Transverse colon (tissue), 4 donors: ENCODE data around the gene NRF1. TPM values are rescaled to one million over a fixed set of nuclear protein-coding genes. Genes with fewer than 3 reads are reported as not detected.

Source experiments
- DNase-seq: peaks from one replicate; pipeline ENCODE4 v3.0.0-alpha.2; 2019
- H3K27ac ChIP-seq, 4 donors: fragments of 200-600 bp; sonication (generic); 2 replicates each; pipeline ENCODE4 v1.5.1; 2016 to 2018; ENCODE audit warnings: inconsistent platforms in 4 of 4
- H3K27me3 ChIP-seq: fragments of 200-600 bp; sonication (generic); 2 replicates; pipeline ENCODE4 v1.5.1; 2017; ENCODE audit warnings: inconsistent platforms
- H3K36me3 ChIP-seq, 4 donors: fragments of 200-600 bp; sonication (generic); 2 replicates each; pipeline ENCODE4 v1.5.1; 2017 to 2019; ENCODE audit warnings: inconsistent platforms in 4 of 4
- H3K4me1 ChIP-seq, 4 donors: fragments of 200-600 bp; sonication (generic); 2 replicates each; pipeline ENCODE4 v1.5.1; 2017 to 2020; ENCODE audit warnings: inconsistent platforms in 4 of 4
- H3K4me3 ChIP-seq, 4 donors: fragments of 200-600 bp; sonication (generic); 1 replicate in 1 of 4; 2 replicates in 3 of 4; pipeline versions ENCODE4 v1.5.1 to v1.6.1; 2017 to 2019; ENCODE audit warnings: inconsistent platforms in 4 of 4
- H3K9me3 ChIP-seq, 2 donors: fragments of 200-600 bp; sonication (generic); 2 replicates each; pipeline ENCODE4 v1.5.1; 2017 to 2019; ENCODE audit warnings: inconsistent platforms in 2 of 2
- CTCF ChIP-seq, 5 experiments: fragments of 200-600 bp in 3 of 5; fragments of 450-650 bp in 2 of 5; sonication (generic) in 3 of 5; IDR thresholded peaks; 1 replicate in 2 of 5; 2 replicates in 3 of 5; pipeline ENCODE4 v1.5.1; 2016 to 2017; ENCODE audit warnings: antibody characterized with exemption in 5 of 5, inconsistent platforms in 3 of 5, mild to moderate bottlenecking in 2 of 5, moderate library complexity in 1 of 5
- EP300 ChIP-seq: sonication (generic); formaldehyde crosslinking; IDR thresholded peaks from one replicate; pipeline ENCODE4 v1.6.1; 2017; ENCODE audit warnings: antibody characterized with exemption, low read depth
- POLR2A ChIP-seq: fragments of 450-650 bp; IDR thresholded peaks from one replicate; pipeline ENCODE4 v1.6.1; 2016; ENCODE audit warnings: antibody characterized with exemption, mild to moderate bottlenecking, moderate library complexity
- POLR2AphosphoS5 ChIP-seq, 3 donors: sonication (generic); formaldehyde crosslinking; IDR thresholded peaks; one replicate each; pipeline ENCODE4 v1.6.1; 2016; ENCODE audit warnings: antibody characterized with exemption in 3 of 3
- WGBS, 2 donors: methylation state at CpG; one replicate each; pipeline ENCODE4 v1.1.5; 2018; ENCODE audit warnings: low coverage in 1 of 2; 5-methylcytosine and 5-hydroxymethylcytosine counted together
- in situ Hi-C, 4 donors: fragments of 200-750 bp; cut with MboI; loops; one replicate each; pipeline versions ENCODE4 v1.15.0 to v1.15.1; 2017; ENCODE audit warnings: low sequenced_read_pairs in 3 of 4, low pct_ligation_motif_present in 1 of 4, low pct_unique_long_range_greater_than_20kb in 1 of 4
- intact Hi-C: fragments of 100-400 bp; cut with DNase I; formaldehyde crosslinking; loops from one replicate; pipeline ENCODE4 v1.15.1; 2023; ENCODE audit warnings: low total_unique reads
- total RNA-seq, 4 donors: library from RNA; depleted of rRNA; stranded (reverse); fragments of >200 nt; gene quantifications; one replicate each; pipeline ENCODE4 v1.1.0, GENCODE V29; 2016

The NRF1 gene
- total RNA-seq, 4 donors from 2014 or later, result 11.6 to 21.5 (median 15.3) TPM

GRCh38 chr7:129772646-129773280 is 161.2 kb downstream of the NRF1 start:
- Histone ChIP-seq H3K27me3 (peaks cover 17% of the 10 kb centered on the region), H3K4me1 (no peaks in the 10 kb centered on the region), H3K9me3 (no peaks in the 10 kb centered on the region), H3K4me3 (no peak overlapping the region), H3K27ac (no peak overlapping the region), H3K36me3 (no peaks in the 10 kb centered on the region)
- intact Hi-C loops, result no loop called here
- no peak for TF ChIP-seq POLR2A
- TF ChIP-seq CTCF (IDR thresholded peaks at IDR 0.05), result no peak
- no peak for TF ChIP-seq EP300
- no peak for TF ChIP-seq POLR2AphosphoS5 (IDR thresholded peaks at IDR 0.05)
- WGBS, 2 donors, result 81% methylated on average over 13 of the region's 15 CpGs; no CpG with 5 or more reads in 1 of the 2 donors
- no peak for DNase-seq
- in situ Hi-C loops, result no loop called here

GRCh38 chr7:129773328-129773731 is 161.8 kb downstream of the NRF1 start:
- in situ Hi-C loops, result no loop called here
- intact Hi-C loops, result no loop called here

GRCh38 chr7:129773871-129774270 is 162.4 kb downstream of the NRF1 start:
- WGBS, 2 donors, result 97% methylated on average over 3 of the region's 3 CpGs; no CpG with 5 or more reads in 1 of the 2 donors

More at GRCh38 chr7:129773328-129773731, 161.8 kb downstream of the NRF1 start:
- Histone ChIP-seq H3K9me3 (no peaks in the 10 kb centered on the region), H3K27ac (no peak overlapping the region), H3K36me3 (no peaks in the 10 kb centered on the region), H3K4me1 (peaks cover 0 to 2% (median 1%) of the 10 kb centered on the region in 4 donors), H3K4me3 (no peak overlapping the region), H3K27me3 (peaks cover 23% of the 10 kb centered on the region)
- 67% methylated on average over 3 of the region's 5 CpGs; no CpG with 5 or more reads in 1 of the 2 donors for WGBS, 2 donors
- no peak for TF ChIP-seq POLR2A
- TF ChIP-seq CTCF (IDR thresholded peaks at IDR 0.05), result no peak
- TF ChIP-seq EP300, result no peak
- no peak for TF ChIP-seq POLR2AphosphoS5 (IDR thresholded peaks at IDR 0.05)
- no peak for DNase-seq

GRCh38 chr7:129774359-129774758 is 162.8 kb downstream of the NRF1 start:
- Histone ChIP-seq H3K4me1 (peaks cover 8 to 12% (median 12%) of the 10 kb centered on the region in 4 donors), H3K4me3 (no peak overlapping the region), H3K27me3 (peaks cover 33% of the 10 kb centered on the region), H3K36me3 (no peaks in the 10 kb centered on the region), H3K27ac (no peak overlapping the region), H3K9me3 (no peaks in the 10 kb centered on the region)
- TF ChIP-seq POLR2AphosphoS5 (IDR thresholded peaks at IDR 0.05), result no peak
- TF ChIP-seq POLR2A, result no peak
- TF ChIP-seq EP300, result no peak
- TF ChIP-seq CTCF (IDR thresholded peaks at IDR 0.05), result no peak
- intact Hi-C loops (no loop called here), in situ Hi-C loops (no loop called here)
- 84% methylated on average over 10 of the region's 11 CpGs; no CpG with 5 or more reads in 1 of the 2 donors for WGBS, 2 donors
- DNase-seq, result no peak

More at GRCh38 chr7:129773871-129774270, 162.4 kb downstream of the NRF1 start:
- no peaks in the 10 kb centered on the region for H3K9me3 ChIP-seq
- H3K36me3 ChIP-seq, result no peaks in the 10 kb centered on the region
- no peak overlapping the region for H3K4me3 ChIP-seq
- intact Hi-C loops (no loop called here), in situ Hi-C loops (no loop called here)
- TF ChIP-seq CTCF (IDR thresholded peaks at IDR 0.05), result no peak
- no peak for TF ChIP-seq POLR2AphosphoS5 (IDR thresholded peaks at IDR 0.05)
- TF ChIP-seq EP300, result no peak
- no peak for TF ChIP-seq POLR2A
- H3K4me1 ChIP-seq, result peaks cover 5 to 7% (median 7%) of the 10 kb centered on the region in 4 donors
- H3K27me3 ChIP-seq, result peaks cover 28% of the 10 kb centered on the region
- no peak for DNase-seq
- no peak overlapping the region for H3K27ac ChIP-seq
